Heart right ventricle (tissue), 16 donors: Measurements from ENCODE around the gene ZNF318. TPM values are rescaled to one million over a fixed set of nuclear protein-coding genes. Genes with fewer than 3 reads are reported as not detected.

Experiments used
- ATAC-seq, 8 donors: fragments of 200-7000 bp; cut with Tn5 transposase; one replicate each; pipeline ENCODE4 v1.9.1; 2020; ENCODE audit warnings: mild to moderate bottlenecking in 8 of 8, moderate library complexity in 8 of 8, moderate number of reproducible peaks in 1 of 8
- DNase-seq, 2 donors: peaks; one replicate each; pipeline ENCODE4 v3.0.0-alpha.2; 2020
- H3K27ac ChIP-seq, 10 donors: fragments of 200-600 bp; sonication (generic) in 2 of 10; one replicate each; pipeline versions ENCODE4 v1.5.0 to v1.8.0; 2020 to 2022; ENCODE audit warnings: mild to moderate bottlenecking in 3 of 10
- H3K27me3 ChIP-seq, 7 donors: fragments of 200-600 bp; one replicate each; pipeline ENCODE4 v1.8.0; 2021 to 2022; ENCODE audit warnings: mild to moderate bottlenecking in 2 of 7
- H3K36me3 ChIP-seq, 9 donors: fragments of 200-600 bp; sonication (generic) in 1 of 9; one replicate each; pipeline versions ENCODE4 v1.5.0 to v1.8.0; 2020 to 2022; ENCODE audit warnings: mild to moderate bottlenecking in 2 of 9
- H3K4me1 ChIP-seq, 9 donors: fragments of 200-600 bp; sonication (generic) in 1 of 9; one replicate each; pipeline versions ENCODE4 v1.5.0 to v1.8.0; 2020 to 2022; ENCODE audit warnings: mild to moderate bottlenecking in 4 of 9
- H3K4me3 ChIP-seq, 10 donors: fragments of 200-600 bp; sonication (generic) in 2 of 10; one replicate each; pipeline versions ENCODE4 v1.5.0 to v1.8.0; 2020 to 2022; ENCODE audit warnings: mild to moderate bottlenecking in 7 of 10, moderate library complexity in 2 of 10
- H3K9me3 ChIP-seq, 11 donors: fragments of 200-600 bp in 10 of 11; sonication (generic) in 2 of 11; one replicate each; pipeline versions ENCODE4 v1.5.0 to v1.8.0; 2013 to 2022; ENCODE audit warnings: mild to moderate bottlenecking in 2 of 11, control low read depth in 1 of 11, moderate library complexity in 1 of 11
- WGBS, 2 donors: extraction: QIAGEN DNeasy Blood & Tissue Kit; methylation state at CpG; one replicate each; pipeline ENCODE4 v1.1.7; 2013; ENCODE audit warnings: inconsistent platforms in 1 of 2; 5-methylcytosine and 5-hydroxymethylcytosine counted together
- intact Hi-C, 10 donors: fragments of 100-400 bp; cut with DNase I; formaldehyde crosslinking; loops; one replicate each; pipeline versions ENCODE4 v1.11.1 to v1.14.2; 2022
- polyA plus RNA-seq, 2 donors: library from polyadenylated mRNA; stranded (reverse); fragments of 200-250 nt; gene quantifications; one replicate each; pipeline ENCODE4 v1.2.3, GENCODE V29; 2013
- total RNA-seq, 10 donors: library from RNA; stranded (reverse); fragmentation: NEBNext Ultra II Directional in 3 of 10; extraction: Animal tissue kit (Norgen Biotek cat#: 25700) in 3 of 10; gene quantifications; one replicate each; pipeline versions ENCODE4 v1.2.1 to v1.2.4, GENCODE V29; 2021 to 2023
- TF ChIP-seq, protein P1 (sequence below), 9 donors: fragments of 200-600 bp; sonication (generic) in 2 of 9; IDR thresholded peaks; one replicate each; pipeline versions ENCODE4 v1.5.0 to v1.8.0; 2021 to 2022; ENCODE audit warnings: antibody characterized with exemption in 9 of 9, mild to moderate bottlenecking in 5 of 9, moderate library complexity in 1 of 9
- donor health status: Arrhythmogenic right ventricular cardiomyopathy.
- donor health status: ischemic (EF 13 %, LVEDD 7.1; RV severe dilation, severe dysfunction).
- donor health status: healthy with polysubstance abuse.
- donor health status: DM: no; HTN: yes; CAD: no.
- donor health status: DM: no; HTN: no; CAD: no.
- donor health status: ischemic (EF 25% LVEDD 6.9; RV normal size, moderate dysfunction).
- donor health status: ischemic (EF 25% LVEDD 5.7; RV mildly dilated, moderate dysfunction).
- donor health status: healthy.
- donor health status: DM: yes; HTN: yes; CAD: no.
- donor health status: Ischemic cardiomyopathy.
- donor health status: ischemic (EF 35%, LVEDD 5.7; RV mildly dilated, moderate dysfunction).
- donor health status: nonischemic (EF 11% LVEDD 7.7; RV severe dilation, severe dysfunction).
- donor health status: DM: yes; HTN: yes; CAD: no.
- donor health status: PGD.
- donor health status: ischemic (EF 29% LVEDD 5.4; RV normal size, mild dysfunction).
- donor health status: nonischemic (EF 23%, LVEDD 6.1; RV moderate dilation, normal function).

ZNF318 gene
- total and polyA plus RNA-seq, 12 donors: 3.4 to 20.4 (median 13.7) TPM

GRCh38 chr6:43405354-43405753, 35.9 kb upstream of the ZNF318 start:
- WGBS, 2 donors: 51 to 64% methylated on average over 3 of the region's 3 CpGs
- Histone ChIP-seq H3K4me1 (no peaks in the 10 kb centered on the region), H3K27me3 (peaks cover 0 to 17% (median 0%) of the 10 kb centered on the region in 7 donors), H3K27ac (no peak overlapping the region), H3K4me3 (no peak overlapping the region), H3K36me3 (no peaks in the 10 kb centered on the region), H3K9me3 (peaks cover 0 to 7% (median 0%) of the 10 kb centered on the region in 11 donors)
- TF ChIP-seq, protein P1, sequence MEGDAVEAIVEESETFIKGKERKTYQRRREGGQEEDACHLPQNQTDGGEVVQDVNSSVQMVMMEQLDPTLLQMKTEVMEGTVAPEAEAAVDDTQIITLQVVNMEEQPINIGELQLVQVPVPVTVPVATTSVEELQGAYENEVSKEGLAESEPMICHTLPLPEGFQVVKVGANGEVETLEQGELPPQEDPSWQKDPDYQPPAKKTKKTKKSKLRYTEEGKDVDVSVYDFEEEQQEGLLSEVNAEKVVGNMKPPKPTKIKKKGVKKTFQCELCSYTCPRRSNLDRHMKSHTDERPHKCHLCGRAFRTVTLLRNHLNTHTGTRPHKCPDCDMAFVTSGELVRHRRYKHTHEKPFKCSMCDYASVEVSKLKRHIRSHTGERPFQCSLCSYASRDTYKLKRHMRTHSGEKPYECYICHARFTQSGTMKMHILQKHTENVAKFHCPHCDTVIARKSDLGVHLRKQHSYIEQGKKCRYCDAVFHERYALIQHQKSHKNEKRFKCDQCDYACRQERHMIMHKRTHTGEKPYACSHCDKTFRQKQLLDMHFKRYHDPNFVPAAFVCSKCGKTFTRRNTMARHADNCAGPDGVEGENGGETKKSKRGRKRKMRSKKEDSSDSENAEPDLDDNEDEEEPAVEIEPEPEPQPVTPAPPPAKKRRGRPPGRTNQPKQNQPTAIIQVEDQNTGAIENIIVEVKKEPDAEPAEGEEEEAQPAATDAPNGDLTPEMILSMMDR (IDR thresholded peaks at IDR 0.05): no peak
- intact Hi-C loops: no loop called here
- DNase-seq (no peak), ATAC-seq (no peak)

GRCh38 chr6:43402820-43403219, 33.4 kb upstream of the ZNF318 start:
- WGBS, 2 donors: 70 to 86% methylated on average over 1 of the region's 1 CpG
- TF ChIP-seq, protein P1 (IDR thresholded peaks at IDR 0.05): no peak
- no peaks in the 10 kb centered on the region for H3K4me1 ChIP-seq
- ATAC-seq: no peak
- peaks cover 0 to 2% (median 0%) of the 10 kb centered on the region in 7 donors for H3K27me3 ChIP-seq
- peaks cover 0 to 7% (median 0%) of the 10 kb centered on the region in 11 donors for H3K9me3 ChIP-seq
- intact Hi-C loops: no loop called here
- no peaks in the 10 kb centered on the region for H3K36me3 ChIP-seq
- no peak overlapping the region for H3K4me3 ChIP-seq
- no peak for DNase-seq
- no peak overlapping the region for H3K27ac ChIP-seq

- Histone ChIP-seq H3K4me1 (no peaks in the 10 kb centered on the region), H3K9me3 (peaks cover 0 to 7% (median 0%) of the 10 kb centered on the region in 11 donors), H3K27me3 (no peaks in the 10 kb centered on the region), H3K4me3 (no peak overlapping the region), H3K27ac (no peak overlapping the region), H3K36me3 (no peaks in the 10 kb centered on the region)
- ATAC-seq (peak in 5 of 8 donors; percentile 17 to 70 (median 58)), DNase-seq (no peak)
- intact Hi-C loops: no loop called here
- TF ChIP-seq, protein P1 (IDR thresholded peaks at IDR 0.05): no peak
- 68 to 75% methylated on average over 3 of the region's 3 CpGs for WGBS, 2 donors
Observed at GRCh38 chr6:43401730-43402129, 32.3 kb upstream of the ZNF318 start.

GRCh38 chr6:43399932-43400487, 30.6 kb upstream of the ZNF318 start:
- no peak for ATAC-seq
- Histone ChIP-seq H3K27ac (no peak overlapping the region), H3K4me3 (no peak overlapping the region), H3K27me3 (no peaks in the 10 kb centered on the region), H3K36me3 (no peaks in the 10 kb centered on the region), H3K9me3 (no peaks in the 10 kb centered on the region), H3K4me1 (no peaks in the 10 kb centered on the region)
- DNase-seq: no peak
- WGBS, 2 donors: 81 to 82% methylated on average over 3 of the region's 3 CpGs
- intact Hi-C loops: loop anchor here in 1 of 10 donors (10.0 kb wide), 1 partner anchor 105 kb away; no protein-coding TSS in a partner anchor
- TF ChIP-seq, protein P1 (IDR thresholded peaks at IDR 0.05): no peak
